GM15510 (cell line): ENCODE data around the gene ENTREP1.

Experiments
- POLR2A ChIP-seq: IDR thresholded peaks from 3 replicates; pipeline ENCODE4 v1.6.1; 2011; ENCODE audit warnings: borderline replicate concordance; ENCODE audit not compliant: insufficient read length; ENCODE audit errors: extremely low read depth

The ENTREP1 gene

DNA sequence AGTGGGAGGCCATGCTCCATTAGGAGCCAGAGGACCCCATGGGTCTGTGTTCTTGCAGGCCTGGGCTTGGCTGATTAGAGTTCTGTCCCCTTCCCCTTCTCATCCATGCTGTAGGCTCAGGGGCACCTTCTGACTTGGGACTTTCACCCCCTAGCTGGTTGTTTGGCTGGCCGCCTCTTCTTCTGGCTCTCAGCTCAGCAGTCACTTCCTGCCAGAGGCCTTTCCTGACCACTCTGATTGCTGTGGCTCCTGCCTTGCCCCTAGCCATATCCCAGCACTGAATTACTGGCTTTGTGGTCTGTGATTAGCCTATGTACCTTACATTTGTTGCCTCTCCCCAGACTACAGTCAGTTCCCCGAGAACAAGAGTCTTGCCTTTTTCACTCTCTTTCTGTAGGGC, 14.6 kb downstream of the ENTREP1 start:
- TF ChIP-seq POLR2A = no peak

DNA sequence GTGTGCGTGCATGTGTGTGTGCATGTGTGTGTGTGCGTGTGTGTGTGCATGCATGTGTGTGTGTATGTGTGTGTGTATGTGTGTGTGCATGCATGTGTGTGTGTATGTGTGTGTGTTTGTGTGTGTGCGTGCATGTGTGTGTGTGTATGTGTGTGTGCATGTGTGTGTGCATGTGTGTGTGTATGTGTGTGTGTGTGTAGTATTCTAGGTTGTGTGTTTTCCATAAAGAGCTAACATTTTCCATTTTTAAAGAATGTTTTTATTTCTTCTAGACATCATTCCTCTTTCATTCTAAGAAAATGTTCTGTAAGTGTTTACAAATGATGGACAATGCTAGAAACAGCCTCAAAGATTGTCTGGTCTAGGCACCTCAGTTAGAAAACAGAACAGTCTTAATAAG, 15.6 kb downstream of the ENTREP1 start:
- TF ChIP-seq POLR2A = no peak

DNA sequence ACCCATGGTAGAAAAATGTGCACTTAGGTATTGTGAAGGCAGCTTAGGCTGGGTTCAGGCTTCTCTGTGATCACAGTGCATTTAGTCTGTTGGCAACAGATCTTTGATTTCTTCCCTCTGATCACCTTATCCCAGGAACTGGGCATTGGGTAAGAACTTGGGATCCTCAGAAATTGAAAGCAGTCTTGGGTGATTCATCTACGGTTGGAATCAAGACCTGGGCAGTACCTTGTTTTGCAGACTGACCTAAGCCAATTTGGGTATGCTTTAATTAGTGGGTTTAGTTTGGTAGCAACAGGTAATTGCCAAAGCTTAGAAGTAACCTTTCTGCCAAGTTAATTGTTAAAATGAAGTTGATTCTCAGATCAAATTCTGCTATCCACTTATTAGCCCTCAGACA, 17.8 kb downstream of the ENTREP1 start:
- no peak for TF ChIP-seq POLR2A

DNA sequence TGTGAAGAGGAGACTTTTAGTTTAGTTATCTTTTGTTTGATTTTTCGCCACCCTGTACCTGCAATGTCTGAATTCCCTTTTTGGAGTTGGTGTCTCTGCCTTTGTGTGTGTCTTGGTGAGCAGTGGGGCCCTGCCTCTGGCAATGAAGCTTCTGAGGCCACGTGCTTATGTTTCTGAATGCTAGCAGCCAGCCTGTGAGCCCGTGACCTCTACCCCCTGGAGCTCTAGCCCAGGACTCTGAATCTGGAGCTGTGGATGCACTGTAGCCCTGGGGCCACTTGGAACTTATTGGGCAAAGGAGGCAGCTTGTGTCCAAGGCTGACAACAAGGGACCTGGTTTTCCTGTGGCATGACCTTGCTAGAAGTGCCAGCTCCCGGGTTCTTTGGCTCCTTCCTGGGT, 19.4 kb downstream of the ENTREP1 start:
- no peak for TF ChIP-seq POLR2A

DNA sequence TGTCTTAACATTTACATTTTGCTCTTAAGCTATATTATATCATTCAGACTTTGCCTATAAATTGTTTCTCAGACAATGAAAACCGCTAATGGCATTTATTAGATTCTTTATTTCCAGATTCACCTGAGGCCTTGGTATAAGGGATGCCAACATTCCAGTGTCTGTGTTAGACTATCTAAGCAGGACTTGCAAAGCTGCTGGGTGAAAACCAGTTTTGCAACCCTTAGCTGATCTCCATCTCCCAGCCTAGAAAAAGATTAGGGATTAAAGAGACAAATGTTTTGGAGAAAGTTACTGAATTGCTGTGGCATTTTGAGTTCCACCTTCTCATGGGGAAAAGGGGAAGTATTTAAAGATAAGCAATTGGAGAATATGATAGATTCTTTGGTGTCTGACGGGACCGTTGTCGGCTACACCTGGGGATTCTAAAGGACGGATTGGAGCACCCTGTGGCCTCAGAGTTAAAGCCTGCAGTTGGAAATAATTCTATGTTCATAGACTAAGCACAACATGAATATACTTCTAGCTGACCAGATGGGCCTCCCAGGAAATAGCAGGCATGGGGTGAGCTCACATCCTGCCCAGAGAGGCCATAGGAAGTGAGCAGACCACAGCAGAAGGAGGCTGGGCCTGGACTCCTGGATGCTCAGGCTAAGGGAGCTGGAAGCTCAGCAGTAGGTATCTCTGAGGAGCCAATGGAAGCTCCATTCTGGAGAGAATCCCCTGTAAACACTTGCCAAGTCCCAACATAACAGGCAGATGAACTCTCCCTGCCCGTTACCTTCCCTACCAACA, 21.8 kb downstream of the ENTREP1 start:
- TF ChIP-seq POLR2A = no peak

DNA sequence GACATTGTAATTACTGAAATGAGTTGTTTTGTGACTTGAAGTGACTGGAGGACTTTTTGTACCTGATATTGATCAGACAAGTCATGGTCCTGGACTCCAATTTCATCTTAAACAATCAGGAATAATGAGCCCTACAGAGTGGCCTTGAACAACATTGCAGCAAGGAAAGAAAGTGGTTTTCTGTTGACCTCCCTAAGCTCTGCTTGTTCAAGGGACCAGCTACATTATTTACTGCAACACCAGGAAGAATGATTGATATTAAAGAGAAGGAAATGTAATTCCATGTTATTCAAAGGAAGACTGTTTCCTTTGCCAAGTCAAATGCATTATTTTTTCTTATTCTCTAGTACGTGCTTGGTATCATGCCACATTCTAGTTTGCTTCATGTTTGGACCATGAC, 22.6 kb downstream of the ENTREP1 start:
- TF ChIP-seq POLR2A = no peak

DNA sequence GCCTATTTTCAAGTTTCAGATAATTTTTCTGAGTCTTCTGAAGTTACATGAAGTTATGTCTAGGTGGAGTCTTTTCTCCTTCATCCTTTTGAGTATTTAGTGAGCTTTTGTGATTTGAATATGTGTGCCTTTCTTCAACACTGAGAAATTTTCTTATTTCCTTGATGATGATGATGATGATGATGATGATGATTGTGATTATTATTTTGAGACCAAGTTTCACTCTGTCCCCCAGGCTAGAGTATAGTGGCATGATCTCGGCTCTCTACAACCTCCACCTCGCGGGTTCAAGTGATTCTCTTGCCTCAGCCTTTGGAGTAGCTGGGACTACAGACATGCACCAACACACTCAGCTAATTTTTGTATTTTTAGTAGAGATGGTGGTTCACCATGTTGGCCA, 26.2 kb downstream of the ENTREP1 start:
- TF ChIP-seq POLR2A = no peak

DNA sequence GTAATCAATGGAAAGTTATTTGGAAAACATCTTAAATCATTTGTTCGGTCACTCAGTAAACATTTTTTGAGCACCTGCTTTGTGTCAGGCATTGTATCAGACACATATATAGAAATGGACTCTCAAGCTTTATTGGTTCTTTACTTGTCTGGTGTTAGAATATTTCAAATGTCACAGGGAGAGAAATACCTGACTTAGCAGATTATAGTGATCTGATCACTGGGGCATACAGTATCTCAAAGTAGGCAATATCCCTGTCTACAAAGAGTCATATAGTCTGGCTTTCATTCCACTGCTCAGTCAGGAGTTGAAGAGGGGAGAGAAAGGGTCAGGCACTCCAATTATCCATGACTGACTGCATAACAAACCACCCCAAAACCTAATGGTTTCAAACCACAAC, 30.2 kb downstream of the ENTREP1 start:
- no peak for TF ChIP-seq POLR2A

DNA sequence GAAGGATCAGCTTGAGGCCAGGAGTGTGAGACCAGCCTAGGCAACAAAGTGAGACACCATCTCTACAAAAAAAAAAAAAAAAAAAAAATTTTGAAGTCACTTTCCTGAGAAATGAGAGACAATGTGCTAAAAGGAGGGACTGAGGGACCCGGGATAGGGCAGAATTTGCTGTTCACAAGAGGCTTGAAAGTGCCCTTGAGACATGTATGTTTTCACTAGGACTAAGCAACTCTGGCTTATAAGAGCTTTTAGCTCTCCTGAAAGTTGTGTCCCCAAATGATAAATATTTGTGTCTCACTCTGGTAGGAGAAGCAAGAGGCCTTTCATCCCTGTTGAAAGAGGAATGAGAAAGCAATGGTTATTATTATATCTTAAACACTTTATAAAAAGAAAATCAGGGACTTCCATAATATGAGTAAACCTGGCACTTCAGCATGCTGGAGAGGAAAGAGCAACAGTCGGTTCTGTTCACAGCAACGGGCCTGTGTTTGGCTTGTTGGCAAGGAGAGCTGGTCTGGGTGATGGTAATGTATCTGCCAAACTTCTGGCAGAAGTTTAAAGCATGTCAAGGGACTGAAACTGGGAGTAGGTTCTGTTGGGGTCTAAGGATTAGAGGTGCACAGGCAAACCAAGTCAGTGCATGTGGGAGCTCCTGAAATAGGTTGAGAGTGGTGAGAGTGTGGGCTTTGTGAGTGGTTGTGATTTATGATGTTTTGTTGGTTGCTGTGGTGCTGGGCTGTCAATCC, 32.2 kb downstream of the ENTREP1 start:
- TF ChIP-seq POLR2A = no peak

DNA sequence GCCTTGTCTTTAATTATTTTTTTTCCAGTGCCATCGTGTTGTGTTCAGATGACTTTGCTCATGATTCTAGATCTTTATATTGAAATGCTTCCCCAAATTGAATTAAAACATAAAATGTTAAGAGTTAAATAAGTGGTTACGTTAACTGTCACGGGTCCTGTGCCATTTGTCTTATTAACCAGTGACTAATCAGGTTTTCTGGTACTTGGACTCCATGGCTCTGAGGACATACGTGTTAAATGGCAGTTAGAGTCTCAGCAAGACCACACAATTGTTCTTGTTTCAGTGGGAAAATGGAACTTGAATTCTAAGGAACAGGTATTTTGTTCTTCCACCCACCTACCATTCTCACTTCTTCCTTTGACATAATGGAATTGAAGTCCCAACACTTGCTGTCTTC, 32.8 kb downstream of the ENTREP1 start:
- TF ChIP-seq POLR2A = no peak

DNA sequence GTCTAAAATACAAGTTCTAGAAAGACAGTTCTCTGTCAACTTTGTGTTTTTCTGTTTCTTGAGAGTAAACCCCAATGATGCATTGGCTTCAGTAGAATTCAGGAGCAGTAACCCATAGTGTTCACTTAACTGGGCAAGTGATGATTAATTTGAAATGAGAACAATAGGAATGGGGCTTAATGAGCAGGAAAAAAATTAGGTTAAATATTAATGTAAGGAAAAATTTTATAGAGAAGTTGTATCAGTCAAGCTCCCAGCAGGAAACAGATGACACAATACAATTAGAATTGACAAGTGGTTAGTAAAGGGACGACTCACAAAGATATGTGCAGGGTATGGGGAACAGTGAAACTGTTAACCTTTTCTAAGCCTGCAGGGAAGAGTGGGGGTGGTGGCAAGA, 38.2 kb downstream of the ENTREP1 start:
- TF ChIP-seq POLR2A = no peak

DNA sequence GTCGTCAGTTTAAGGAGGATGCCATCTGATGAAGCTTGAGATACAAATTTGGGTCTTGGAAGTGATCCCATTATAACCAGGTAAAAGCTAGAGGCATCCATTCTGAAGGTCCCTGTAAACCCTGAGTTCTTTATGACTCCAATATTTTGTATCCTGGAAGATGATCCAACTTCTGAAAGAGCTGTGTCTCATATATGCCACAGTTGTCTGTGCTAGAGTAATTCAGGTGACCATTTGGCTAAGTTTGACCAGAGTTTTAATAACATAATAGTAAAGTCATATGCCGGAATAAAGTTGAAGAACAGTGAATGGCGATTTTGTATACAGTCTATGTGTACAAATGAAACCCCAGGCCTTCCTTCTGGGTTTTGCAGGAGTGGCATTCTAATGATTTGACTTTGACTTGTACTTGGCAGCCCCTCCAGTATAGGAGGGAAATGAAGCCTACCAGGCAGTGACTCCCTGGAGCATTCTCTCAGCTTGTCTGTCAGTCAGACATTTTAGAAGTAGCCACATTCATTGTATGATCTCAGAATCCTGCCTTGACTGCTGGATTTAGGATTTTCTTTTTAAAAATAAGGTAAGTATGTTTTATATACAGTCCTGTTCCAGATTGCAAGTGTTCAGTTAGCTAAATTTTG, 39.6 kb downstream of the ENTREP1 start:
- no peak for TF ChIP-seq POLR2A

DNA sequence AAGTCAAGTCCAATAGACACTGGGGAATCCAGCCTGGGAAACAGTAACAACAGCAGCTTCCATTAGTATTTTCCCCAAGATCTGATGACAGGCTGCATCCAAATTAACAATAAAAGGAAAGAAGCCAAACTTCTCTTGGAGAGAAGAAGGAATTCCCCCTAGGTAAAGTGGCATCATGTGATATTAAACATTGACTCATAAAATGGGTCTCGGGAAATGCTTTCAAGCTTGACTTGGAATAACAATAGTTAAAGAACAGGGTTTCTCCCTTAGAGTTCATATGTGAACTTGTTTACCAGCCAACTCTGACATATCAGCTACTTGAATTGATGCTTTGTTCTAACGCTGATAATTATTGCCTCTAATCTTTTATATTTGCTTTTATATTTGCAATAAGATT, 45.4 kb downstream of the ENTREP1 start:
- TF ChIP-seq POLR2A = no peak

DNA sequence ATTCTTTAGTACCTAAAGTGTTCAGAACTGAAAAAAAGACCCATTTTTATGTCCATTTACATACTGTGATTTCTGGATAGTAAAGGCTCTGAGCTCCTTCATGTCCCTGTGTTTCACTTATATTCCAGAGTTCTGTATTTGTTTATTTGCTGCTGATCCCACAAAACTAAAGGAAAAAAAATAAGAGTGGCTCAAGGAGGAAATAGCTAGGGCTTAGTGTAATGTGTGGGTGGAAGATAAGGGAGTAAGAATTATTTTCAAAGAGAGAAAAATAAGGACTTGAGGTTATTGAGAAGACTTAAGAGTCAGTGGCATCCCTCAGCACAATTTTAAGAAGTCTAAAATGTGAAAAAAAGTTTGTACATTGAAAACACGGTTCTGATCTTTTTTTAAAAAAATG, 46.0 kb downstream of the ENTREP1 start:
- no peak for TF ChIP-seq POLR2A

DNA sequence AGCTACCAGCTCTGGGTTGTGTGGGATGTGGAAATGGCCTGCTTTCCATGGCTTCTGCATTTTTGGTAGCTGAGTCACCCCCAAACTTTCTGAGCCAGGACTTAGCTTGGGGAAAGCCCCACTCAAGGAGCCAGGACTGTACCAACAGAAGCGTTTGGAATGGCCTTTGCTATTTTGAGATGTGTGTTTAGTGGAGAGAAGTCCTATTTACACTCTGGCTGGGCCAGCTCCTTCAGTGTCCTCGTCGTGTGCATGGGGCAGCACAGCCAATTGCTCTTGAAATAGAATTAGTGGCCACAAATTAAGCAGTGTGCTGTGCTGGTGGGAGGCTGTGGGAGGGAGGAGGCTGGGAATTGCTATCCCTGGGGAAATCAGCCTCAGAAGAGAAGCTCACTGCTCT, 51.6 kb downstream of the ENTREP1 start:
- no peak for TF ChIP-seq POLR2A

DNA sequence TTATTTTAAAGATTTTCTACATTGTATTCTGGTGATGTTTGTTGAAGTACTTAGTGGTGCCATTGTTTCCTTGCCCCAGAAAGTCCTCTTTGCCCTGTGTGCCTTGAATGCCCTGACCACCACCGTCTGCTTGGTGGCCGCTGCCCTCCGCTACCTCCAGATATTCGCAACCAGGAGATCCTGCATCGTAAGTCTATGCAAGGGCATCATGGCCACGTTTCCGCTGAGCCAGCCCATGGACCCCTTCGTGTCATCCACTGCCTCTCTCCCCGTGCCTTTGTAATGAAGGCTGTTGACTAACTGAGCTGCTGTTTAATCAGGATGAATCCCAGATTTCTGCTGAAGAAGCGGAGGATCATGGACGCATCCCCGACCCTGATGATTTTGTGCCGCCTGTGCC, 52.3 kb downstream of the ENTREP1 start:
- no peak for TF ChIP-seq POLR2A
